T-helper 2 cell treated with Interferon-gamma antibody and Interleukin-4, amounts not matched to agents 5 μg/mL and 100 μg/mL, for 36 hours (primary cell): ENCODE data around the gene SLC29A1.
"Not testable (repeated sequence)": the region's sequence is repeated elsewhere in the genome, so short reads cannot be mapped to it uniquely, and the experiment has no call there.

Experiments used
- DNase-seq: peaks from one replicate; pipeline ENCODE4 v3.0.0; 2021; ENCODE audit warnings: low spot score
- H3K27ac Mint-ChIP-seq: one replicate; pipeline ENCODE4 v1.8.0; 2021; ENCODE audit warnings: mild to moderate bottlenecking, mixed read lengths
- H3K27me3 Mint-ChIP-seq: one replicate; pipeline ENCODE4 v1.8.0; 2021; ENCODE audit warnings: low read depth, mixed read lengths
- H3K36me3 Mint-ChIP-seq: one replicate; pipeline ENCODE4 v1.8.0; 2021; ENCODE audit warnings: low read depth, mixed read lengths
- H3K4me1 Mint-ChIP-seq: one replicate; pipeline ENCODE4 v1.8.0; 2021; ENCODE audit warnings: low read depth, mixed read lengths
- H3K4me3 Mint-ChIP-seq: one replicate; pipeline ENCODE4 v1.8.0; 2022; ENCODE audit warnings: mild to moderate bottlenecking, moderate library complexity, mixed read lengths
- H3K9me3 Mint-ChIP-seq: one replicate; pipeline ENCODE4 v1.8.0; 2021; ENCODE audit warnings: mixed read lengths

SLC29A1 gene

GRCh38 chr6:44222486-44223318, 693 bp upstream of the SLC29A1 start:
- H3K4me3 Mint-ChIP-seq, result peak overlapping the region; percentile 82
- peaks cover 36% of the 10 kb centered on the region for H3K4me1 Mint-ChIP-seq
- H3K36me3 Mint-ChIP-seq, result no peaks in the 10 kb centered on the region
- H3K27me3 Mint-ChIP-seq, result peaks cover 6% of the 10 kb centered on the region
- no peaks in the 10 kb centered on the region for H3K9me3 Mint-ChIP-seq
- H3K27ac Mint-ChIP-seq, result peak overlapping the region; percentile 77
- no peak for DNase-seq

GRCh38 chr6:44224029-44224964, 902 bp downstream of the SLC29A1 start:
- Mint-ChIP-seq H3K27me3 (no peaks in the 10 kb centered on the region), H3K9me3 (no peaks in the 10 kb centered on the region), H3K36me3 (no peaks in the 10 kb centered on the region), H3K4me3 (peak overlapping the region; percentile 86), H3K27ac (peak overlapping the region; percentile 60), H3K4me1 (peaks cover 28% of the 10 kb centered on the region)
- DNase-seq, result no peak

- peak overlapping the region; percentile 86 for H3K4me3 Mint-ChIP-seq
- no peaks in the 10 kb centered on the region for H3K27me3 Mint-ChIP-seq
- no peak for DNase-seq
- peaks cover 26% of the 10 kb centered on the region for H3K4me1 Mint-ChIP-seq
- H3K27ac Mint-ChIP-seq, result no peak overlapping the region
- no peaks in the 10 kb centered on the region for H3K9me3 Mint-ChIP-seq
- H3K36me3 Mint-ChIP-seq, result peaks cover 3% of the 10 kb centered on the region
Observed at GRCh38 chr6:44224965-44225305, 1.5 kb downstream of the SLC29A1 start.

- Mint-ChIP-seq H3K27ac (no peak overlapping the region), H3K9me3 (no peaks in the 10 kb centered on the region), H3K27me3 (no peaks in the 10 kb centered on the region), H3K36me3 (peaks cover 5% of the 10 kb centered on the region), H3K4me3 (peak overlapping the region; percentile 56), H3K4me1 (peaks cover 26% of the 10 kb centered on the region)
- DNase-seq, result no peak
Observed at GRCh38 chr6:44225579-44226325, 2.4 kb downstream of the SLC29A1 start.

GRCh38 chr6:44226368-44227147, 3.2 kb downstream of the SLC29A1 start:
- Mint-ChIP-seq H3K27me3 (no peaks in the 10 kb centered on the region), H3K27ac (no peak overlapping the region), H3K4me1 (peaks cover 23% of the 10 kb centered on the region), H3K36me3 (peaks cover 11% of the 10 kb centered on the region), H3K9me3 (no peaks in the 10 kb centered on the region), H3K4me3 (no peak overlapping the region)
- no peak for DNase-seq

GRCh38 chr6:44227148-44227793, 3.9 kb downstream of the SLC29A1 start:
- Mint-ChIP-seq H3K27me3 (no peaks in the 10 kb centered on the region), H3K36me3 (peaks cover 11% of the 10 kb centered on the region), H3K4me1 (peaks cover 20% of the 10 kb centered on the region), H3K27ac (no peak overlapping the region), H3K9me3 (no peaks in the 10 kb centered on the region), H3K4me3 (no peak overlapping the region)
- no peak for DNase-seq

GRCh38 chr6:44228031-44228430, 4.6 kb downstream of the SLC29A1 start:
- Mint-ChIP-seq H3K36me3 (peaks cover 14% of the 10 kb centered on the region), H3K27ac (no peak overlapping the region), H3K4me3 (no peak overlapping the region), H3K27me3 (no peaks in the 10 kb centered on the region), H3K4me1 (peaks cover 17% of the 10 kb centered on the region), H3K9me3 (no peaks in the 10 kb centered on the region)
- no peak for DNase-seq

GRCh38 chr6:44228433-44228832, 5.0 kb downstream of the SLC29A1 start:
- DNase-seq, result no peak
- Mint-ChIP-seq H3K4me1 (peaks cover 16% of the 10 kb centered on the region), H3K4me3 (no peak overlapping the region), H3K27ac (no peak overlapping the region), H3K36me3 (peaks cover 14% of the 10 kb centered on the region), H3K27me3 (no peaks in the 10 kb centered on the region), H3K9me3 (no peaks in the 10 kb centered on the region)

- peaks cover 16% of the 10 kb centered on the region for H3K4me1 Mint-ChIP-seq
- peaks cover 14% of the 10 kb centered on the region for H3K36me3 Mint-ChIP-seq
- H3K4me3 Mint-ChIP-seq, result no peak overlapping the region
- H3K9me3 Mint-ChIP-seq, result no peaks in the 10 kb centered on the region
- no peak for DNase-seq
- no peak overlapping the region for H3K27ac Mint-ChIP-seq
- no peaks in the 10 kb centered on the region for H3K27me3 Mint-ChIP-seq
Observed at GRCh38 chr6:44228836-44229235, 5.4 kb downstream of the SLC29A1 start.

- Mint-ChIP-seq H3K27ac (no peak overlapping the region), H3K36me3 (peaks cover 14% of the 10 kb centered on the region), H3K4me3 (no peak overlapping the region), H3K9me3 (no peaks in the 10 kb centered on the region), H3K4me1 (peaks cover 12% of the 10 kb centered on the region), H3K27me3 (no peaks in the 10 kb centered on the region)
- no peak for DNase-seq
Observed at GRCh38 chr6:44229376-44230033, 6.1 kb downstream of the SLC29A1 start.

- Mint-ChIP-seq H3K9me3 (no peaks in the 10 kb centered on the region), H3K4me3 (no peak overlapping the region), H3K27me3 (no peaks in the 10 kb centered on the region), H3K27ac (no peak overlapping the region), H3K4me1 (peaks cover 6% of the 10 kb centered on the region), H3K36me3 (peaks cover 14% of the 10 kb centered on the region)
- DNase-seq, result no peak
Observed at GRCh38 chr6:44230034-44230675, 6.8 kb downstream of the SLC29A1 start.

- not testable (repeated sequence) for H3K27me3 Mint-ChIP-seq, DNase-seq, H3K9me3 Mint-ChIP-seq, H3K4me1 Mint-ChIP-seq, H3K27ac Mint-ChIP-seq, H3K4me3 Mint-ChIP-seq
- peaks cover 14% of the 10 kb centered on the region for H3K36me3 Mint-ChIP-seq
Observed at GRCh38 chr6:44231426-44231825, 8.0 kb downstream of the SLC29A1 start.
